ENCODE measurements around the gene UNC13D. TPM values are rescaled to one million over a fixed set of nuclear protein-coding genes. Genes with fewer than 3 reads are reported as not detected.

Gene UNC13D
- total and polyA plus RNA-seq, 5 donors from 2014 or later = 41.6 to 149 (median 46.6) TPM

DNA sequence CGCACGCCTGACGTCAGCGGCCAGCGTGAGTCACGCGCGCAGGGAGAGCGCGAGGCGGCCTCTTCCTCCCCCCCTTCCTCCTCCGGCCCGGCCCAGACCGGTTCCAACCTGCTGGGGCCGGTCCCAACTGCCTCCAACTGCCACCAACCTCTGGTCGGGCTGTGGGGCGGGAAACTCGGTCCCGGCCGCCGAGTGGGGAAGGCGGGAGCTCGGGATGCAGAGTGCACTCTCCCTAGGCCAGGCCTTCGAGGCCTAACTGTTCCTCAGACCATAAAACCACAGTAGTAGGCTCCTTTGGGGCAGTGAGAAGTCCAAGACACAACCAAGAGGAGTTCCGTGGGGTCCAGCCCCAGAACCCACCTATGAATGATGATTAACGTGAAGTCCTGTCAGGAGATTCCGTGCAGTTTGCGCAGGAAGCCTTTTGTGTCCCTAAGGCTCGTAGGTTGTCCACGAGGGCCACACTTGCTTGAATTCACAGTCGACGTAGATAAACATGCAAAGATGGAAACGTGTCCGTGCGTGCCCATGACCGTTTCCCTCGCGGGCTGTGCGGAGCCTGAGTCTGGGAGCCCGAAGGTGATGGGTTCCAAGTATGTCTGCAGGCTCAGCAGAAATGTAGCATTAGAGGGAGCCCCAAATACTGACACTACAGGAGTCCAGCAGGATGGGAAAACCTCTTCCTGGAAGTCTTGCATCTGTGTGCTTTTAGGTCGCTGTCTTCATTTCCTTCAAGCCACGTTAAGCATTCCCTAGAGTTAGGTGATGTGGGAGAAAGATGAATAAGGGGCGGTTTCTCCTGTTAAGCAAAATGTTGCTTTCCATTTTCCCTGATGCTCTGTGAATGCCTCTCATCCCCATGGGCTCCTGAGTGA lies 59.0 kb downstream of the UNC13D start:
- H3K36me3 Mint-ChIP-seq = no peaks in the 10 kb centered on the region
- DNase-seq (peak in 2 of 3 donors; percentile 67 to 88), ATAC-seq (ENCODE audit: low read depth in 2 of 2) (peak; percentile 72 to 73)
- H3K27ac Mint-ChIP-seq = peak overlapping the region; percentile 99 to 100 (median 100)
- Histone ChIP-seq H3K4me1 (ENCODE audit: control insufficient read depth, insufficient read depth, low read length, poor library complexity, severe bottlenecking) (peaks cover 53% of the 10 kb centered on the region), H3K36me3 (ENCODE audit: control insufficient read depth, insufficient read depth, low read length) (no peaks in the 10 kb centered on the region), H3K27ac (ENCODE audit: insufficient read depth, low read length, poor library complexity, severe bottlenecking) (peak overlapping the region; percentile 100), H3K27me3 (ENCODE audit: control insufficient read depth, insufficient read depth, low read length) (no peaks in the 10 kb centered on the region), H3K9me3 (ENCODE audit: control insufficient read depth in 2 of 2, low read length in 2 of 2) (no peaks in the 10 kb centered on the region), H3K4me3 (ENCODE audit: low read depth, low read length) (peak overlapping the region; percentile 91)
- H3K4me1 Mint-ChIP-seq = peaks cover 7 to 55% (median 33%) of the 10 kb centered on the region in 4 donors
- peak overlapping the region; percentile 87 to 97 (median 96) for H3K4me3 Mint-ChIP-seq
- peaks cover 4% of the 10 kb centered on the region for H3K27me3 Mint-ChIP-seq
- no peaks in the 10 kb centered on the region for H3K9me3 Mint-ChIP-seq

GRCh38 chr17:75784473-75785015 lies 59.7 kb downstream of the UNC13D start, which contains the start of gene UNK:
TSS of gene UNK (plus strand) at chr17:75784806. CDS start at chr17:75784881, 75 bp downstream.
- Mint-ChIP-seq H3K9me3 (peaks cover 0 to 3% (median 2%) of the 10 kb centered on the region in 7 donors), H3K27me3 (peaks cover 8% of the 10 kb centered on the region), H3K4me3 (peak within 1 kb of the TSS; percentile 87 to 97 (median 96)), H3K4me1 (peaks cover 13 to 60% (median 38%) of the 10 kb centered on the region in 4 donors), H3K36me3 (peaks cover 2% of the 10 kb centered on the region), H3K27ac (peak within 1 kb of the TSS; percentile 99 to 100 (median 100))
- H3K27me3 ChIP-seq (ENCODE audit: control insufficient read depth, insufficient read depth, low read length) = no peaks in the 10 kb centered on the region
- DNase-seq (peak; percentile 93 to 99 (median 97)), ATAC-seq (ENCODE audit: low read depth in 2 of 2) (peak; percentile 72 to 75)
- H3K27ac ChIP-seq (ENCODE audit: insufficient read depth, low read length, poor library complexity, severe bottlenecking) = peak within 1 kb of the TSS; percentile 100
- H3K4me3 ChIP-seq (ENCODE audit: low read depth, low read length) = peak within 1 kb of the TSS; percentile 93
- peaks cover 57% of the 10 kb centered on the region for H3K4me1 ChIP-seq (ENCODE audit: control insufficient read depth, insufficient read depth, low read length, poor library complexity, severe bottlenecking)
- H3K36me3 ChIP-seq (ENCODE audit: control insufficient read depth, insufficient read depth, low read length) = no peaks in the 10 kb centered on the region
- H3K9me3 ChIP-seq (ENCODE audit: control insufficient read depth in 2 of 2, low read length in 2 of 2) = no peaks in the 10 kb centered on the region

- H3K4me1 Mint-ChIP-seq = peaks cover 14 to 58% (median 39%) of the 10 kb centered on the region in 4 donors
- peak overlapping the region; percentile 87 to 97 (median 96) for H3K4me3 Mint-ChIP-seq
- H3K27me3 ChIP-seq (ENCODE audit: control insufficient read depth, insufficient read depth, low read length) = no peaks in the 10 kb centered on the region
- H3K27me3 Mint-ChIP-seq = peaks cover 10% of the 10 kb centered on the region
- peaks cover 57% of the 10 kb centered on the region for H3K4me1 ChIP-seq (ENCODE audit: control insufficient read depth, insufficient read depth, low read length, poor library complexity, severe bottlenecking)
- H3K9me3 ChIP-seq (ENCODE audit: control insufficient read depth in 2 of 2, low read length in 2 of 2) = no peaks in the 10 kb centered on the region
- H3K36me3 ChIP-seq (ENCODE audit: control insufficient read depth, insufficient read depth, low read length) = peaks cover under 1% of the 10 kb centered on the region
- peaks cover 4% of the 10 kb centered on the region for H3K36me3 Mint-ChIP-seq
- DNase-seq (no peak), ATAC-seq (ENCODE audit: low read depth in 2 of 2) (no peak)
- peak overlapping the region; percentile 93 for H3K4me3 ChIP-seq (ENCODE audit: low read depth, low read length)
- peak overlapping the region; percentile 99 to 100 (median 100) for H3K27ac Mint-ChIP-seq
- peak overlapping the region; percentile 100 for H3K27ac ChIP-seq (ENCODE audit: insufficient read depth, low read length, poor library complexity, severe bottlenecking)
- peaks cover 0 to 3% (median 2%) of the 10 kb centered on the region in 7 donors for H3K9me3 Mint-ChIP-seq
Measured at GRCh38 chr17:75783803-75784472, 60.3 kb downstream of the UNC13D start.

GRCh38 chr17:75783069-75783783 lies 61.0 kb downstream of the UNC13D start:
- peaks cover 14 to 60% (median 43%) of the 10 kb centered on the region in 4 donors for H3K4me1 Mint-ChIP-seq

GRCh38 chr17:75779987-75780889 lies 64.0 kb downstream of the UNC13D start:
- H3K4me1 Mint-ChIP-seq = peaks cover 26 to 64% (median 45%) of the 10 kb centered on the region in 4 donors

More at GRCh38 chr17:75783069-75783783, 61.0 kb downstream of the UNC13D start:
- Mint-ChIP-seq H3K36me3 (peaks cover 10% of the 10 kb centered on the region), H3K27me3 (peaks cover 10% of the 10 kb centered on the region), H3K27ac (peak overlapping the region; percentile 99 to 100 (median 100)), H3K4me3 (peak overlapping the region; percentile 87 to 97 (median 96)), H3K9me3 (peaks cover 0 to 3% (median 2%) of the 10 kb centered on the region in 7 donors)
- Histone ChIP-seq H3K27me3 (ENCODE audit: control insufficient read depth, insufficient read depth, low read length) (no peaks in the 10 kb centered on the region), H3K36me3 (ENCODE audit: control insufficient read depth, insufficient read depth, low read length) (peaks cover 7% of the 10 kb centered on the region), H3K4me3 (ENCODE audit: low read depth, low read length) (peak overlapping the region; percentile 93), H3K9me3 (ENCODE audit: control insufficient read depth in 2 of 2, low read length in 2 of 2) (no peaks in the 10 kb centered on the region), H3K4me1 (ENCODE audit: control insufficient read depth, insufficient read depth, low read length, poor library complexity, severe bottlenecking) (peaks cover 59% of the 10 kb centered on the region), H3K27ac (ENCODE audit: insufficient read depth, low read length, poor library complexity, severe bottlenecking) (peak overlapping the region; percentile 100)
- ATAC-seq (ENCODE audit: low read depth in 2 of 2) (no peak), DNase-seq (peak in 2 of 3 donors; percentile 67 to 87)

DNA sequence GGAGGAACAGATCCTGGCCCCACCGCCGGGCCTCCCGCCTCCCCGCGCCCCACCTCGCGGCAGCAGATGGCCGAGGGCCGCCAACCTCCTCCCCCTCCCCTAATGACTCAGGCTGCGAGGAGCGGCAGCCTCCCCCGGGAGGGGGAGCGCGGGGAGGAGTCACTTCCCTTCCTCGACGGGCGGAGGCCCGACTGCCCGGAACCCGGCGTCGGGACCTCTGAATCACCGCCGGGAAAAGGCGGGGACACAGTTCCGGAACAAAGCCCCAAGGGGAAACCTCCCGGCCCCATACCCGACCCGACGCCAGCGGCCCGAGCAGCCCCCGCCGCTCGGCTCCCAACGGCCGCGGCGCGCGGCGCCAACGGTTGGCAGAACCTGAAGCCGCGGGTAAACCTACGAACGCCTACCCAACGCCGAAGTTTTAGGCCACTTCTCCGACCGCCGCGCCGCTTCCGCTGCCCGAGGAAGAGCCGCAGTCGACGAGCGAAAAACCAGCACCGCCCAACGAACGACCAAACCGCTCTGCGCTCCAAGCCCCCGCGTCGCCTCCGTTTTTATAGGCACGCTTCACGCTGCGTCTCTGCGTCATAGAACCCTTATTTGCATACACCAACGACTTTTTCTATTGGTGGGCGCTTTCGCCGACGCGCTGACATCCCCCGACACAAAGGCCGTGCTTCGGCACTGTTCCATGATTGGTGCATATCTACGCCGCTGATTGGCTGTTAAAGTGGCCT lies 64.8 kb downstream of the UNC13D start:
- Mint-ChIP-seq H3K27ac (peak overlapping the region; percentile 98 to 99 (median 98)), H3K9me3 (peaks cover 0 to 3% (median 2%) of the 10 kb centered on the region in 7 donors), H3K36me3 (peaks cover 33% of the 10 kb centered on the region), H3K4me1 (peaks cover 26 to 62% (median 43%) of the 10 kb centered on the region in 4 donors), H3K27me3 (peaks cover 7% of the 10 kb centered on the region), H3K4me3 (peak overlapping the region; percentile 95 to 98 (median 96))
- H3K4me3 ChIP-seq (ENCODE audit: low read depth, low read length) = peak overlapping the region; percentile 48
- H3K27me3 ChIP-seq (ENCODE audit: control insufficient read depth, insufficient read depth, low read length) = no peaks in the 10 kb centered on the region
- ATAC-seq (ENCODE audit: low read depth in 2 of 2) (peak; percentile 70 to 75), DNase-seq (peak; percentile 92 to 99 (median 97))
- H3K36me3 ChIP-seq (ENCODE audit: control insufficient read depth, insufficient read depth, low read length) = peaks cover 29% of the 10 kb centered on the region
- H3K27ac ChIP-seq (ENCODE audit: insufficient read depth, low read length, poor library complexity, severe bottlenecking) = peak overlapping the region; percentile 99
- H3K9me3 ChIP-seq (ENCODE audit: control insufficient read depth in 2 of 2, low read length in 2 of 2) = no peaks in the 10 kb centered on the region
- H3K4me1 ChIP-seq (ENCODE audit: control insufficient read depth, insufficient read depth, low read length, poor library complexity, severe bottlenecking) = peaks cover 58% of the 10 kb centered on the region

More at GRCh38 chr17:75779987-75780889, 64.0 kb downstream of the UNC13D start:
- Histone ChIP-seq H3K36me3 (ENCODE audit: control insufficient read depth, insufficient read depth, low read length) (peaks cover 29% of the 10 kb centered on the region), H3K27me3 (ENCODE audit: control insufficient read depth, insufficient read depth, low read length) (no peaks in the 10 kb centered on the region), H3K27ac (ENCODE audit: insufficient read depth, low read length, poor library complexity, severe bottlenecking) (peak overlapping the region; percentile 99), H3K9me3 (ENCODE audit: control insufficient read depth in 2 of 2, low read length in 2 of 2) (no peaks in the 10 kb centered on the region), H3K4me1 (ENCODE audit: control insufficient read depth, insufficient read depth, low read length, poor library complexity, severe bottlenecking) (peaks cover 62% of the 10 kb centered on the region), H3K4me3 (ENCODE audit: low read depth, low read length) (peak overlapping the region; percentile 56)
- Mint-ChIP-seq H3K4me3 (peak overlapping the region; percentile 93 to 98 (median 95)), H3K36me3 (peaks cover 33% of the 10 kb centered on the region), H3K9me3 (peaks cover 0 to 3% (median 2%) of the 10 kb centered on the region in 7 donors), H3K27ac (peak overlapping the region; percentile 98 to 99 (median 98)), H3K27me3 (peaks cover 10% of the 10 kb centered on the region)
- ATAC-seq (ENCODE audit: low read depth in 2 of 2) (no peak), DNase-seq (no peak)

Data from CD4-positive, CD25-positive, alpha-beta regulatory T cell (primary cell).